Jurkat, Clone E6-1 (cell line): Measurements from ENCODE around the gene ZNF132.
"Not testable (repeated sequence)": the region's sequence is repeated elsewhere in the genome, so short reads cannot be mapped to it uniquely, and the experiment has no call there.

Source experiments
- DNase-seq: peaks from one replicate; pipeline ENCODE4 v3.0.0-alpha.2; 2011; ENCODE audit warnings: low read depth, low spot score
- H3K4me3 ChIP-seq: 2 replicates; pipeline ENCODE4 v1.5.1; 2011; ENCODE audit warnings: mild to moderate bottlenecking, low read length, control low read depth, moderate library complexity

The ZNF132 gene

DNA sequence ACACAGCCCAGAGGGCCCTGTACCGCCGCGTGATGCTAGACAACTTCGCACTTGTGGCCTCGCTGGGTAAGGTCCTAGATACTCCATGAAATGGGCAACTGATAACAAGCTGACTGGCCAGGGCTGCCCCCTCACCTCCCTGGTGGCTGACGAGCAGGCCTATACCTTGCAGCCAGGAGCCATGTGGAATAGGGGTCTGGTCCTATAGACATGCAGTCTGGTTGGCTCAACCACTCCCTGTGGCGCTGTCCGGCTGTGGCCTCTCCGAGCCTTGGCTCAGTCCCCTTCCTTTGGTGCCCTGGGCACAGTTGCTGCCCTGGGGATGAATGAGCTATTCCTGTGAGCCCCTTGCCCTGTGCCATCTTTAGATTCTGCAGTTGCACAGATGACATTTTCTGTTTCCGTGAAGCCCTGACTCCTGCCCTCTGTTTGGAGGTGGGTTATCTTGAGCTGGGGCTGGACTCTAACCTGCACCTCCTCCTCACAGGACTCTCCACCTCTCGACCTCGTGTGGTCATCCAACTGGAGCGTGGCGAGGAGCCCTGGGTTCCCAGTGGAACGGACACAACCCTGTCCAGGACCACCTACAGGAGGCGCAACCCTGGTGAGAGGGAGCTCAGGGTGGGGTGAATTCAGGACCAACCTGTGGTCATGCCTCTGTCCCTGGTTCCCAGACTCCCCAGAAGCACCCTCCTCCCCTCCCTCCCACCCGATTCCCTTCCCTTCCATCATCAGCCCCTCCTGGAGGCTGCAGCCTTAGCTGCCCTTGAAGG, 29.5 kb upstream of the ZNF132 start:
- no peak for DNase-seq
- H3K4me3 ChIP-seq, result no peak overlapping the region

DNA sequence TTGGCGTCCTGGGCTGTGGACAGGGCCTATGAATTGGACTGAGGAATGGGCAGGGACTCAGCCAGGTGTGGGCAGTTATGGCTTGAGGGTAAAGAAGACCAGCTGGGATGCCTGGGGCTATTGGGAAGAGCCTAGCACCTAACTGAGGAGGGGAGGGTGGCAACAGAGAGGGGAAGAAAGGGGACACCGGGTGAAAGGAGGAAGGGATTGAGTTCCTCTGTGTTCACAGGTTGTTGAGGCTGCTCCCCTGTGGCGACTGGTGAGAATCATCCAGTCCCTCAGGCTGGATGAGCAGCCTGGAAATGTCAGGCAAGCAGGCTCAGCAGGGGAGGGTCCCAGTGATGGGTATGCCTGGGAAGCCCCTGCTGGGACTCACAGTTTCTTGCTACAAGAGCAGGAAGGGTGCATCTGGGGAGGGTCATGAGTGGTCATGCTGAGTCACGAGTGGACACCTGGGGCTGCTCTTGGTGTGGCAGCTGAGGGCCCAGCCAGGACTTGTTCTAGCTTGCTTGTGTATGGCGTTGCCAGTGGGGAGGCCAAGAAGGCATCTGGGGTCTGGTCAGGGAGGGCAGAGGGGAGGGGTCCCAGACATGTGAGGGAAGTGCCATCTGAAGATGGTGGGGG, 28.4 kb upstream of the ZNF132 start:
- no peak for DNase-seq
- peak overlapping the region; percentile 33 for H3K4me3 ChIP-seq

DNA sequence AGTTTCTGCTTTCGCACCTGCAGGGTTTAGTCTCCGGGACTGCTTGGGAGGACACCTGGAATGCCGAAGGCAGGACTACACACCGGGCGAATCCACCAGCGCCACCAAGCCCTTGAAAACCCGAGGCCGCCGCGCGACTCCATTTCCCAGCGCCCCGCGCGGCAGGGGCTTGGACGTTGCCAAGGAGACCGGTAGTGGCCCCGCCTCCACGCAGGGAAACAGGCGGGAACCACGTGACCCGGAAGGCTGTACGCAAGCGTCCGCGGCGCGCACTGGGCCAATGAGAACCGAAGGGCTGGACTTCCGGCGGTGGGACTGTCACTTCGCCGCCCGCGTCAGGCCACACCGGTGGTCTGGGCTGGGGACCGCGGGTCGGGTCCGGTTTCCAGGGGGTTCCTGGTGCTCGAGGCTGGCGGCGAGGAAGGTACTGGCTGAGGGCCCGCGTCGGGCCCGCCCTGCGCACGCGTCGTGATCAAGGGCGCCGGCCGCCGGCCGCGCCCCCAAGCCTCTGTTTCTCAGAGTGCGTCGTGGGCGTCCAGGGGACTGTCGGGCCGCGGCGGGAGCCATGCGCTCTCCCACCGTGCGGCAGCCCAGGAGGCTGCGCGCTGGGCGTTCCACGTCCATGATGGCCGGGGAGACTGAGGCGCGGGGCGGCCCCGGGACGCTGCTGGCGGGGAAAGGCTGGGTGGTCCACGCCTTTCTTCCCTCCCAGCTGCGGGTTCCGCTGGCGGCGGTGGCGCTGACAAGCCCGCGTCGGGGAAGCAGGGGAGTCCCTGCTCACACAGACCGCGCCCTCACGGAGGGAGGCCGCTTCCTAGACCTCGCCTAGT, 27.0 kb upstream of the ZNF132 start, which contains the start of gene ZNF324:
TSS of gene ZNF324 (plus strand) at position 321 of the 830 bp plus-strand sequence. CDS start 2,106 bp downstream, outside the sequence.
- peak; percentile 93 for DNase-seq
- peak within 1 kb of the TSS; percentile 72 for H3K4me3 ChIP-seq

DNA sequence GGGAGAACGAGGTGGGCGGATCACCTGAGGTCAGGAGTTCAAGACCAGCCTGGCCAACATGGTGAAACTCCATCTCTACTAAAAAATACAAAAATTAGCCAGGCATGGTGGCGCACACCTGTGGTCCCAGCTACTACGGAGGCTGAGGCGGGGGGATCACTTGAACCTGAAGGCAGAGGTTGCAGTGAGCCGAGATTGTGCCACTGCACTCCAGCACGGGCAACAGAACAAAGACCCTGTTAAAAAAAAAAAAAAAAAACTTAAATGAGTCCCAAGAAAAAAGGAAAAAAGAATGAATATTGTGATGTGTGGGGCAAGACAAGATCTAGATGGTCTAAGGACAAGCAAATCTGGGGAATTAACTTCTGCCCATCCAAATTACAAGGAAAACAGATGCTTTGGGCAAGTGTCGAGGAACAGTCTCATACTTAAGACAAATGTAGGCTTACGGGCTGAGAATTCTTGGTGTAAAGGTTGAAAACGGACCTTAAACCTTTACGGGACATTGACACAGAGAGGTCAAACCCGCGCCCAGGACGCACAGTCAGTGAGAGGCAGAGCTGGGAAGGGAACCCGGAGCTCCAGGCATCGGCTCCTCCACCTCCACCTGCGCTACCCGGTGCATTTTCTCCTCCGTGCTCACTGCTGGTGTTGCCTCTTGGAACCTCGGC, 26.3 kb upstream of the ZNF132 start:
- no peak for DNase-seq
- H3K4me3 ChIP-seq, result peak overlapping the region; percentile 72

DNA sequence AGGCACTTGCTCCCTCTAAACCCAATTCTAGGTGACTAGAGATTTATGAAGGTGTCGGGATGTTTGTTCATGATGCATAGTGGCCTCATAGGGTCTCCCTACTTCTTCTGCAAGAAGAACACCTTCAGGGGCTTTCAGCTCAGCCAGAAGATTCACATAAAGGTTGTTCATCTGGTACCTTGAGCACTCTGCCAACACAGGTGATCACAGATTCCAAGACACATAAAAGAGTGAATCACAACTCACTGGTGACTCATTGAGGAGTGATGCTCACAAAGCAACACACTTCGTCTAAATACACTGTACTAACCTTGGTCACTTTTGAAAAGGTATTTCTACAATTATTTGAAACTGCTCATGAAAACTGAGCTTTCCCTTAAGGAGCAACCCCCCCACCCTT, 20.1 kb upstream of the ZNF132 start:
- no peak for DNase-seq
- H3K4me3 ChIP-seq, result no peak overlapping the region

DNA sequence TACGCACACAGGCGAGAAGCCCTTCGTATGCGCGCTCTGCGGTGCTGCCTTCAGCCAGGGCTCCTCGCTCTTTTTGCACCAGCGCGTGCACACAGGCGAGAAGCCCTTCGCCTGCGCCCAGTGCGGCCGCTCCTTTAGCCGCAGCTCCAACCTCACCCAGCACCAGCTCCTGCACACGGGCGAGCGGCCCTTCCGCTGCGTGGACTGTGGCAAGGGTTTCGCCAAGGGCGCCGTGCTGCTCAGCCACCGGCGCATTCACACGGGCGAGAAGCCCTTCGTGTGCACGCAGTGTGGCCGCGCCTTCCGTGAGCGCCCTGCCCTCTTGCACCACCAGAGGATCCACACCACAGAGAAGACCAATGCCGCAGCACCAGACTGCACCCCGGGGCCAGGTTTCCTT, 16.2 kb upstream of the ZNF132 start:
- no peak for DNase-seq
- no peak overlapping the region for H3K4me3 ChIP-seq

DNA sequence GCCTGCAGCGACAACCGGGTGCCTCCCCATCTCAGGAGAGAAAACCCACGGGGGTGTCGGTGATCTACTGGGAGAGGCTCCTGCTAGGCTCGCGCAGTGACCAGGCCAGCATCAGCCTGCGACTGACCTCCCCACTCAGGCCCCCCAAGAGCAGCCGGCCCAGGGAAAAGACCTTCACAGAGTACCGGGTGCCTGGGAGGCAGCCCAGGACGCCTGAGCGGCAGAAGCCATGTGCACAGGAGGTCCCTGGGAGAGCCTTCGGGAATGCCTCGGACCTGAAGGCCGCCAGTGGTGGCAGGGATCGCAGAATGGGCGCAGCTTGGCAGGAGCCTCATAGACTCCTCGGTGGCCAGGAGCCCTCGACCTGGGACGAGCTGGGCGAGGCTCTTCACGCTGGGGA, 15.4 kb upstream of the ZNF132 start:
- DNase-seq, result no peak
- H3K4me3 ChIP-seq, result no peak overlapping the region

DNA sequence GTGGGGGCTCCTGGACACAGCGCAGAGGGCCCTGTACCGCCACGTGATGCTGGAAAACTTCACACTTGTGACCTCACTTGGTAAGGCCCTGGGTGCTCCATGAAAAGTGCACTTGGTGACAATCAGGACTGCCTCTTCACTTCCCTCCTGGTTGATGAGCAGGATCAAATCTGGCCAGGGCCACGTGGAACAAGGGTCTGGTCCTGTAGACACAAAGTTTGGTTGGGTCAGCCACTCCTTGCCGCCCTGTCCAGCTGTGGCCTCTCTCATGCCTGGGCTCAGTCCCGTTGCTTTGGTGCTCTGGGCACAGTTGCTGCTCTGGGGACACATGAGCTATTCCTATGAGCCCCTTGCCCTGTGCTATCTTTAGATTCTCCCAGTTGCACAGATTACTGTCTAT, 13.8 kb upstream of the ZNF132 start:
- no peak for DNase-seq
- no peak overlapping the region for H3K4me3 ChIP-seq

DNA sequence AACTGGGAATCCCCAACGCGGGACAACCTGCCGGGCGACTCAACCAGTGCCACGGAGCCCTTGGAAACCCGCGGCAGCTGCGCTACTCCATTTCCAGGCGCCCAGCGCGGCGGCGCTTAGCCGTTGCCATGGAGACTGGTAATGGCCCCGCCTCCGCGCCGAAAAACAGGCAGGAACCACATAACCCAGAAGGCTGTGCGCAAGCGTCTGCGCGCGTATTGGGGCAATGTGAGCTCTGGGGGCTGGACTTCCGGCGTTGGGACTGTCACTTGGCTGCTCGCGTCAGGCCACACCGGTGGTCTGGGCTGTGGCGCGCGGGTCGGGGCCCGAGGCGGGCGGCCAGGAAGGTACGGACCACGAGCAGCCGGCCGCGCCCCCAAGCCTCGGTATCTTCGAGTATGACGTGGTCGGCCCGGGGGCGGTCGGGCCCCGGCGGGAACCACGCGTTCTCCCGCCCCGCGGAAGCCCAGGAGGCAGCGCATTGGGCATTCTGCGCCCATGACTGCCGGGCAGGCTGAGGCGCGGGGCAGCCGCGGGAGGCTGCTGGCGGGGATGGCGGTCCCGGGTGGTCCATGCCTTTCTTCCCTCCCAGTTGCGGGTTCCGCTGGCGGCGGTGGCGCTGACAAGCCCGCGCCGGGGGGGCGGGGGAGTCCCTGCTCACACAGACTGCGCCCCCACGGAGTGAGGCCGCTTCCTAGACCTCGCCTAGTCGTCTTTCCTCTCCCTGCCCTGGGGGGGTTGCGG, 11.6 kb upstream of the ZNF132 start, which contains the start of gene ZNF324B:
TSS of gene ZNF324B (plus strand) at position 265 of the 744 bp plus-strand sequence. CDS start 2,080 bp downstream, outside the sequence.
- H3K4me3 ChIP-seq, result peak within 1 kb of the TSS; percentile 64
- peak; percentile 94 for DNase-seq

DNA sequence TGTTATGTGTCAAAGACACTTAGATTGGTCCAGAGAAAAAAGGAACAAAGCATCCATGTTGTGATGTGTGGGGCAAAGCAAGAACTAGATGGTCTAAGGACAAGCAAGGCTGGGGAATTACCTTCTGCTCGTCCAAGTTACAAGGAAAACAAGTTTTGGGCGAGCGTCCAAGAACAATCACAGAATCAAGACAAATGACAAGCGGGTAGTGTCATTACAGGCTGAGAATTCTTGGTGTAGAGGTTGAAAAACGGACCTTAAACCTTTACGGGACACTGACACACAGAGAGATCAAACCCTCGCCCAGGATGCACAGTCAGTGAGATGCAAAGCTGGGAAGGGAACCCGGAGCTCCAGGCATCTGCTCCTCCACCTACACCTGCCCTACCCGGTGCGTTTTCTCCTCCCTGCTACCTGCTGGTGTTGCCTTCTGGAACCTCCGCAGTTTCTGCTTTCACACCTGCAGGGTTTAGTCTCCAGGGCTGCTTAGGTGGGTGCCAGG, 11.0 kb upstream of the ZNF132 start:
- H3K4me3 ChIP-seq, result peak overlapping the region; percentile 64
- DNase-seq, result no peak

DNA sequence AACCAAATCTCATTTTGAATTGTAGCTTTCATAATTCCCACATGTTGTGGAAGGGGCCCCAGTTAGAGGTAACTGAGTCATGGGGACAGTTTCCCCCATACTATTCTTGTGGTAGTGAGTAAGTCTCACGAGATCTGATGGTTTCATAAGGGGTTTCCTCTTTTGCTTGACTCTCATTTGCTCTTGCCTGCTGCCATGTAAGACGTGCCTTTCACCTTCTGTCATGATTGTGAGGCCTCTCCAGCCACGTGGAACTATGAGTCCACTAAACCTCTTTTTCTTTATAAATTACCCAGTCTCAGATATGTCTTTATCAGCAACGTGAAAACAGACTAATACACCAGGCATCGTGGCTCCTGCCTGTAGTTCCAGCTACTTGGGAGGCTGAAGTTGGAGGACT, 10.0 kb upstream of the ZNF132 start:
- not testable (repeated sequence) for DNase-seq, H3K4me3 ChIP-seq

DNA sequence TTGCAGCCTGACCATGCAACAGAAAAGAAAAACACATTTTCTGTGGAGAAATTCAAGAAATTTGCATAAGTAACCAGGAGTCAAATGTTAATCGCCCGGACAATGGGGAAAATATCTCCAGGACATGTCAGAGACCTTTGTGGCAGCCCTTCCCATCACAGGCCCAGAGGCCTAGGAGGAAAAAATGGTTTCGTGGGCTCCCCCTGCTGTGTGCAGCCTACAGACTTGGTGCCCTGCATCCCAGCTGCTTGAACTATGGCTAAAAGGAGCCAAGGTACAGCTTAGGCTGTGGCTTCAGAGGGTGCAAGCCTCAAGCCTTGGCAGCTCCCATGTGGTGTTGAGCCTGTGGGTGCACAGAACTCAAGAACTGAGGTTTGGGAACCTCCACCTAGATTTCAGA, 8.9 kb upstream of the ZNF132 start:
- H3K4me3 ChIP-seq, result not testable (repeated sequence)

DNA sequence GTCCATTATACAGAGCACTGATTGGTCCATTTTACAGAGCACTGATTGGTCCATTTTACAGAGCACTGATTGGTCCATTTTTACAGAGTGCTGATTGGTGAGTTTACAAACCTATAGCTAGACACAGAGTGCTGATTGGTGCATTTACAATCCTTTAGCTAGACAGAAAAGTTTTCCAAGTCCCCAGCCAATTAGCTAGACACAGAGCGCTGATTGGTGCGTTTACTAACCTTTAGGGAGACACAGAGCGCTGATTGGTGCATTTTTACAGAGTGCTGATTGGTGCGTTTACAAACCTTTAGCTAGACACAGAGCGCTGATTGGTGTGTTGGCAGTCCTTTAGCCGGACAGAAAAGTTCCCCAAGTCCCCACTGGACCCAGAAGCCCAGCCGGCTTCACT, 3.0 kb upstream of the ZNF132 start:
- DNase-seq, result not testable (repeated sequence)

More for the DNA sequence above, 8.9 kb upstream of the ZNF132 start:
- DNase-seq, result not testable (repeated sequence)

DNA sequence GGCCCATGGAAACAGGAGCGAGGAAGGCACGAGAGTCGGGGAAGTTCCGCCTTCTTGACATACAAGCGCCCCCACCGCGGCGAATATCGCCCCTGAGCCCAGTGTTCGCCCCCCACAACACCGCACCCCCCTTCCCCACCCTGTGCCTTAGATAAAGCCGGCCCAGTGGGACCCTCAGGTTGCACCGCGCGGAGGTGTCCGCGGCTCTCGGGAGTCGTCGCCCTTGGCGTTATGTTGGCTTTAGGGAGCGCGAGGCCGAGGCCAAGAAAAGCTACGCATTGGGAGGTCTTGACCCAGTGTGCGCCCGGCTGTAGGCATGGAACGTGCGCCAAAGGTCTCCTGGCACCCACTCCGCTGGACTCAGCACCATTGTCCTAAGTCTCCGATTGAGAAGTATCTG, 603 bp upstream of the ZNF132 start:
- H3K4me3 ChIP-seq, result no peak overlapping the region
- no peak for DNase-seq

More for the DNA sequence above, 3.0 kb upstream of the ZNF132 start:
- H3K4me3 ChIP-seq, result not testable (repeated sequence)

DNA sequence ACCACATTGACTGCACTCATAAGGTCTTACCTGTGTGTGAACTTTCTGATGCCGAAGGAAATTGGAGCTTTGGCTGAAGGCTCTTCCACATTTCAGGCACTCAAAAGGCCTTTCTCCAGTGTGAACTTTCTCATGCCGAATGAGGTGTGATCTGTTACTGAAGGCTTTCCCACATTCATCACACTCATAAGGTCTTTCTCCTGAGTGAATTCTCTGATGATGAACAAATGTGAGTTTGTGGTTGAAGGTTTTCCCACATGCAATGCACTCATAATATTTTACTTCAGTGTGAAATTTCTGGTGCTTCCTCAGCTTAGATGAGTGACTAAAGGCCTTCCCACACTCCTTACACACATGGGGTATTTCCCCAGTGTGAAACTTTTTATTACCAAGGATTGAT, 5.7 kb downstream of the ZNF132 start:
- H3K4me3 ChIP-seq, result no peak overlapping the region
- no peak for DNase-seq

DNA sequence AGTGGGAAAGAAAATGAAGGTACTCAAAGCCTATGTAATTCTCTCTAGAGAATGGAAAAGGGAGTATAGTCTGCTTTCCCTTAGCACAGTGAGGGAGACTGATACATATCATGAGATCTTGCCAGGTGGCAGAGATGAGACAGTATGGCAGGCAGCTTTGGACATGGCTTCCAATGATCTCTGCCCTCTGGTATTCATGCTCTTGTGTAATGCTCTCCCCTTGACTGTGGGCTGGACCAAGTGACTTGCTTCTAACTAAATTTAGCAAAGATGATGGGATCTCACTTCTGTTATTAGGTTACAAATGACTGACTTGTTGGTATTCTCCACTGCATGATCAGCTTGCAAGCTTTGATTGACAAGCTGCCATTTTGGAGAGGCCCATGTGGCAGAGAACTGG, 10.2 kb downstream of the ZNF132 start:
- H3K4me3 ChIP-seq, result no peak overlapping the region
- DNase-seq, result no peak

DNA sequence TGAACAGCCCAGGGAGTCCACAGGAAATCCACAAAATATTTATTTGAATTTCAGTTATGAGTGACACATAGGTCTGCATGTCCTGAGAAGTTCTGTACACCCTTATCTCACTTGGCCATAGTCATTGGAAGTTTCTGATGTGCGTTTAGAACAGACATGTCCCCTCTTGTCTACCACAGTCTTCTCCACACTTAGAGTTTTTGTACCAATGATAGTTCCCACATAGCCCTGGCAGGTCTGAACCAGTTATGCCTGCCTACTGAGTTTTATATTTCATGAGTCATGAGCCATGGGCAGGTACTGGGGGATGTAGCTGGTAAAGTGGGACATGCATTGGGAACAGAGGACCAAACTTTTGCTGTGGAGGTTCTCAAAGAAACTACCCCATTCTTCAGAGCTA, 11.3 kb downstream of the ZNF132 start:
- H3K4me3 ChIP-seq, result no peak overlapping the region
- DNase-seq, result no peak

DNA sequence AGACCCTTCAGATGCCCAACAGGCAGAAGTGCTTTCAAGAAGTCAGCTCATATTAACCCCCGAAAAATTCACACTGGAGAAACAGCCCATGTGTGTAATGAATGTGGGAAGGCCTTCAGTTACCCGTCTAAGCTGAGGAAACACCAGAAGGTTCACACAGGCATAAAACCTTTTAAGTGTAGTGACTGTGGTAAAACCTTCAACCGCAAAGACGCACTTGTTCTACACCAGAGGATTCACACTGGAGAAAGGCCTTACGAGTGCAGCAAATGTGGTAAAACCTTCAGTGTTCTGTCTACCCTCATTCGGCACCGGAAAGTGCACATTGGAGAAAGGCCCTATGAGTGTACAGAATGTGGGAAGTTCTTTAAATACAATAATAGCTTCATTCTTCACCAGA, 22.9 kb downstream of the ZNF132 start:
- no peak overlapping the region for H3K4me3 ChIP-seq
- DNase-seq, result peak; percentile 99
